Brain microvascular endothelial cell (primary cell): ENCODE results near the gene LCP1.

Experiments used
- DNase-seq: peaks from one replicate; pipeline ENCODE4 v3.0.0-alpha.2; 2020
- H3K27ac ChIP-seq: fragments of 250-450 bp; sonication (Bioruptor Pico); 2 replicates; pipeline ENCODE4 v1.5.1; 2020; ENCODE audit warnings: mild to moderate bottlenecking, moderate library complexity
- H3K27me3 ChIP-seq: fragments of 250-450 bp; sonication (Bioruptor Pico); replicated peaks from 2 replicates; pipeline ENCODE4 v1.5.1; 2020; ENCODE audit warnings: mild to moderate bottlenecking
- H3K36me3 ChIP-seq: fragments of 250-450 bp; sonication (Bioruptor Pico); replicated peaks from 2 replicates; pipeline ENCODE4 v1.5.1; 2020; ENCODE audit warnings: mild to moderate bottlenecking
- H3K4me3 ChIP-seq: 2 replicates; pipeline ENCODE4 v1.5.1; 2011; ENCODE audit warnings: low read depth, mild to moderate bottlenecking, control low read depth, low read length, moderate library complexity
- CTCF ChIP-seq: IDR thresholded peaks from 2 replicates; pipeline ENCODE4 v1.5.1; 2011; ENCODE audit warnings: low read depth, mild to moderate bottlenecking, moderate library complexity, low read length, control low read depth, inconsistent platforms; ENCODE audit errors: missing control alignments
- in situ Hi-C: cut with HindIII; loops from 2 replicates; pipeline ENCODE4 v1.10.0; 2017; ENCODE audit warnings: low sequenced_read_pairs, low pct_ligation_motif_present

The LCP1 gene

GRCh38 chr13:46143184-46143701, 38.7 kb downstream of the LCP1 start:
- H3K4me3 ChIP-seq = no peak overlapping the region
- in situ Hi-C loops = no loop called here
- no peak for TF ChIP-seq CTCF
- H3K27ac ChIP-seq = no peak overlapping the region
- no peaks in the 10 kb centered on the region for H3K27me3 ChIP-seq
- no peak for DNase-seq
- H3K36me3 ChIP-seq = no peaks in the 10 kb centered on the region

GRCh38 chr13:46142776-46143175, 39.2 kb downstream of the LCP1 start:
- Histone ChIP-seq H3K4me3 (no peak overlapping the region), H3K36me3 (no peaks in the 10 kb centered on the region), H3K27ac (no peak overlapping the region), H3K27me3 (no peaks in the 10 kb centered on the region)
- in situ Hi-C loops = no loop called here
- DNase-seq = no peak
- no peak for TF ChIP-seq CTCF

- no peak for TF ChIP-seq CTCF
- DNase-seq = no peak
- Histone ChIP-seq H3K4me3 (no peak overlapping the region), H3K27me3 (no peaks in the 10 kb centered on the region), H3K27ac (no peak overlapping the region), H3K36me3 (no peaks in the 10 kb centered on the region)
- in situ Hi-C loops = no loop called here
Observed at GRCh38 chr13:46140044-46140443, 41.9 kb downstream of the LCP1 start.

GRCh38 chr13:46137627-46138317, 44.2 kb downstream of the LCP1 start:
- no peaks in the 10 kb centered on the region for H3K27me3 ChIP-seq
- H3K36me3 ChIP-seq = no peaks in the 10 kb centered on the region
- no peak for TF ChIP-seq CTCF
- H3K4me3 ChIP-seq = no peak overlapping the region
- no peak for DNase-seq
- in situ Hi-C loops = no loop called here
- H3K27ac ChIP-seq = no peak overlapping the region

- H3K27ac ChIP-seq = no peak overlapping the region
- DNase-seq = no peak
- H3K27me3 ChIP-seq = peaks cover 4% of the 10 kb centered on the region
- no peak for TF ChIP-seq CTCF
- H3K36me3 ChIP-seq = no peaks in the 10 kb centered on the region
- no peak overlapping the region for H3K4me3 ChIP-seq
- in situ Hi-C loops = no loop called here
Observed at GRCh38 chr13:46136688-46137087, 45.3 kb downstream of the LCP1 start.
